HG02798 (cell line): Measurements from ENCODE around the gene EDIL3.
"Not testable (repeated sequence)": the region's sequence is repeated elsewhere in the genome, so short reads cannot be mapped to it uniquely, and the experiment has no call there.

Source experiments
- ATAC-seq: cut with Tn5 transposase; IDR thresholded peaks from one replicate; pipeline ENCODE4 v1.9.1; 2021; ENCODE audit warnings: mild to moderate bottlenecking; ENCODE audit not compliant: unreplicated experiment, poor library complexity

Gene EDIL3

GRCh38 chr5:84215521-84215920 lies 169.2 kb downstream of the EDIL3 start:
- ATAC-seq = no peak

GRCh38 chr5:84213861-84214260 lies 170.8 kb downstream of the EDIL3 start:
- no peak for ATAC-seq

- no peak for ATAC-seq
These were observed 171.5 kb downstream of the EDIL3 start for GRCh38 chr5:84213212-84213611.

GRCh38 chr5:84204772-84205171 lies 179.9 kb downstream of the EDIL3 start:
- ATAC-seq = no peak

GRCh38 chr5:84202136-84202535 lies 182.5 kb downstream of the EDIL3 start:
- ATAC-seq = no peak

- peak; percentile 72 for ATAC-seq
These were observed 187.1 kb downstream of the EDIL3 start for GRCh38 chr5:84197538-84197937.

GRCh38 chr5:84191281-84191680 lies 193.4 kb downstream of the EDIL3 start:
- no peak for ATAC-seq

GRCh38 chr5:84184857-84185256 lies 199.8 kb downstream of the EDIL3 start:
- ATAC-seq = no peak

GRCh38 chr5:84181093-84181492 lies 203.6 kb downstream of the EDIL3 start:
- ATAC-seq = no peak

- ATAC-seq = no peak
These were observed 215.8 kb downstream of the EDIL3 start for GRCh38 chr5:84168841-84169240.

- ATAC-seq = no peak
These were observed 221.0 kb downstream of the EDIL3 start for GRCh38 chr5:84163671-84164070.

GRCh38 chr5:84162695-84163094 lies 222.0 kb downstream of the EDIL3 start:
- no peak for ATAC-seq

- not testable (repeated sequence) for ATAC-seq
These were observed 224.0 kb downstream of the EDIL3 start for GRCh38 chr5:84160650-84161049.

- no peak for ATAC-seq
These were observed 235.6 kb downstream of the EDIL3 start for GRCh38 chr5:84149094-84149493.

GRCh38 chr5:84148651-84149050 lies 236.0 kb downstream of the EDIL3 start:
- no peak for ATAC-seq

GRCh38 chr5:84137541-84137940 lies 247.1 kb downstream of the EDIL3 start:
- ATAC-seq = no peak

GRCh38 chr5:84131372-84131771 lies 253.3 kb downstream of the EDIL3 start:
- no peak for ATAC-seq

- ATAC-seq = no peak
These were observed 254.6 kb downstream of the EDIL3 start for GRCh38 chr5:84130006-84130580.

- ATAC-seq = no peak
These were observed 259.5 kb downstream of the EDIL3 start for GRCh38 chr5:84125216-84125615.

GRCh38 chr5:84119252-84119651 lies 265.4 kb downstream of the EDIL3 start:
- no peak for ATAC-seq

GRCh38 chr5:84118551-84118950 lies 266.1 kb downstream of the EDIL3 start:
- no peak for ATAC-seq

- no peak for ATAC-seq
These were observed 269.0 kb downstream of the EDIL3 start for GRCh38 chr5:84115727-84116126.
